T-cell (primary cell): Measurements from ENCODE around the gene MYO16. TPM values are rescaled to one million over a fixed set of nuclear protein-coding genes. Genes with fewer than 3 reads are reported as not detected.

ENCODE experiments used
- ATAC-seq, 4 experiments: fragments of 200-7000 bp in 3 of 4; fragments of 150-1000 bp in 1 of 4; cut with Tn5 transposase; replicated peaks in 1 of 4; 1 replicate in 3 of 4; 2 replicates in 1 of 4; pipeline ENCODE4 v1.10.0; 2021; ENCODE audit warnings: moderate library complexity in 3 of 4, mild to moderate bottlenecking in 2 of 4, moderate number of reproducible peaks in 1 of 4
- CTCF ChIA-PET, 2 donors: fragments of 300-600 bp; sonication (Branson Sonifier 250); formaldehyde crosslinking; loops; one replicate each; lab custom pipeline; 2022; ENCODE audit warnings: antibody characterized with exemption in 2 of 2; lab: Charles Lee
- POLR2A ChIA-PET, 2 donors: fragments of 300-600 bp; sonication (Branson Sonifier 250); formaldehyde crosslinking; loops; one replicate each; lab custom pipeline; 2022; ENCODE audit warnings: antibody characterized with exemption in 2 of 2; lab: Charles Lee
- DNase-seq, 35 experiments: peaks; one replicate each; pipeline versions ENCODE4 v3.0.0 to v3.0.0-alpha.2; 2013 to 2023
- H3K27ac ChIP-seq: one replicate; pipeline ENCODE4 v1.5.1; 2013; ENCODE audit warnings: low read length
- H3K27me3 ChIP-seq, 2 experiments: replicated peaks in 1 of 2; 1 replicate in 1 of 2; 2 replicates in 1 of 2; pipeline versions ENCODE4 v1.6.1 to v1.7.0; 2013; ENCODE audit warnings: low read length in 1 of 2, mixed read lengths in 1 of 2; ENCODE audit not compliant: control insufficient read depth in 2 of 2, insufficient read depth in 2 of 2; ENCODE audit errors: extremely low read depth in 1 of 2
- H3K36me3 ChIP-seq, 2 donors: 1 replicate in 1 of 2; 2 replicates in 1 of 2; pipeline versions ENCODE4 v1.6.1 to v1.7.0; 2013; ENCODE audit warnings: low read length in 1 of 2; ENCODE audit not compliant: control insufficient read depth in 2 of 2, insufficient read depth in 1 of 2; ENCODE audit errors: extremely low read depth in 1 of 2
- H3K4me1 ChIP-seq, 2 experiments: 1 replicate in 1 of 2; 2 replicates in 1 of 2; pipeline versions ENCODE4 v1.6.1 to v1.7.0; 2013; ENCODE audit warnings: low read length in 2 of 2, mixed read lengths in 1 of 2; ENCODE audit not compliant: insufficient read depth in 2 of 2, control insufficient read depth in 1 of 2; ENCODE audit errors: extremely low read depth in 1 of 2
- H3K4me3 ChIP-seq, 2 donors: 1 replicate in 1 of 2; 2 replicates in 1 of 2; pipeline versions ENCODE4 v1.5.1 to v1.7.0; 2013; ENCODE audit warnings: mild to moderate bottlenecking in 2 of 2, low read length in 1 of 2, moderate library complexity in 1 of 2; ENCODE audit not compliant: control insufficient read depth in 1 of 2; ENCODE audit errors: extremely low read depth in 1 of 2
- H3K9me3 ChIP-seq: 2 replicates; pipeline ENCODE4 v1.7.0; 2013
- H3K27ac Mint-ChIP-seq, 2 donors: one replicate each; pipeline ENCODE4 v1.8.0; 2020 to 2021; ENCODE audit warnings: mild to moderate bottlenecking in 2 of 2, mixed read lengths in 2 of 2
- H3K27me3 Mint-ChIP-seq, 2 donors: one replicate each; pipeline ENCODE4 v1.8.0; 2021 to 2022; ENCODE audit warnings: mixed read lengths in 2 of 2
- H3K36me3 Mint-ChIP-seq: one replicate; pipeline ENCODE4 v1.8.0; 2021; ENCODE audit warnings: mixed read lengths
- H3K4me1 Mint-ChIP-seq, 3 donors: one replicate each; pipeline ENCODE4 v1.8.0; 2020 to 2022; ENCODE audit warnings: mixed read lengths in 3 of 3, mild to moderate bottlenecking in 1 of 3
- H3K4me3 Mint-ChIP-seq, 3 donors: one replicate each; pipeline ENCODE4 v1.8.0; 2020 to 2022; ENCODE audit warnings: mild to moderate bottlenecking in 3 of 3, mixed read lengths in 3 of 3, moderate library complexity in 3 of 3
- H3K9me3 Mint-ChIP-seq, 3 donors: one replicate each; pipeline ENCODE4 v1.8.0; 2020 to 2022; ENCODE audit warnings: mixed read lengths in 3 of 3
- WGBS: methylation state at CpG from one replicate; pipeline ENCODE4 v1.1.5; 2013; ENCODE audit warnings: missing lambda C conversion rate; ENCODE audit not compliant: insufficient coverage; 5-methylcytosine and 5-hydroxymethylcytosine counted together
- total RNA-seq, 35 experiments: library from RNA in 6 of 35; stranded (reverse) in 6 of 35; fragments of 120-200 nt in 1 of 35; gene quantifications; one replicate each; pipeline versions ENCODE4 v1.2.1 to v1.2.4 and lab custom pipeline; 2013 to 2026

The MYO16 gene
- total RNA-seq, 5 donors from 2014 or later (not counting 1 experiment from before 2014, with no cell fraction given), result 0.20 to 2.0 (median 1.1) TPM

DNA sequence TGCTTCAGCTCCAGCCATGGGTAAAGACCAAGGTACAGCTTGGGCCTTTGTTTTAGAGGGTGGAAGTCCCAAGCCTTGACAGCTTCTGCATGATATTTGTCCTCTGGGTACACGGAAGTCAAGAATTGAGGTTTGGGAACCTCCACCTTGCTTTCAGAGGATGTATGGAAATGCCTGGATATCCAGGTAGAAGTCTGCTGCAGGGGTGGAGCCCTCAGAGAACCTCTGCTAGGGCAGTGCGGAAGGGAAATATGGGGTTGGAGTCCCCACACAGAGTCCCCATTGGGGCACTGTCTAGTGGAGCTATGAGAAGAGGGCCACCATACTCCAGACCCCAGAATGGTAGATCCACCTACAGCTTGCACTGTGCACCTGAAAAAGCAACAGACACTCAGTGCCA, 23.0 kb upstream of the MYO16 start:
- H3K27me3 ChIP-seq, result no peaks in the 10 kb centered on the region
- Mint-ChIP-seq H3K27ac (no peak overlapping the region), H3K9me3 (peaks cover 10 to 24% (median 17%) of the 10 kb centered on the region in 3 donors), H3K36me3 (peaks cover 3% of the 10 kb centered on the region), H3K4me3 (no peak overlapping the region), H3K4me1 (no peaks in the 10 kb centered on the region), H3K27me3 (no peaks in the 10 kb centered on the region)
- ATAC-seq (no peak), DNase-seq (no peak)
- H3K27ac ChIP-seq, result no peak overlapping the region
- WGBS, result no CpG with 5 or more reads among the region's 2 CpGs
- no peak overlapping the region for H3K4me3 ChIP-seq
- no peaks in the 10 kb centered on the region for H3K9me3 ChIP-seq
- CTCF ChIA-PET, result no interaction called here
- no peaks in the 10 kb centered on the region for H3K36me3 ChIP-seq
- POLR2A ChIA-PET, result no interaction called here
- H3K4me1 ChIP-seq, result no peaks in the 10 kb centered on the region

DNA sequence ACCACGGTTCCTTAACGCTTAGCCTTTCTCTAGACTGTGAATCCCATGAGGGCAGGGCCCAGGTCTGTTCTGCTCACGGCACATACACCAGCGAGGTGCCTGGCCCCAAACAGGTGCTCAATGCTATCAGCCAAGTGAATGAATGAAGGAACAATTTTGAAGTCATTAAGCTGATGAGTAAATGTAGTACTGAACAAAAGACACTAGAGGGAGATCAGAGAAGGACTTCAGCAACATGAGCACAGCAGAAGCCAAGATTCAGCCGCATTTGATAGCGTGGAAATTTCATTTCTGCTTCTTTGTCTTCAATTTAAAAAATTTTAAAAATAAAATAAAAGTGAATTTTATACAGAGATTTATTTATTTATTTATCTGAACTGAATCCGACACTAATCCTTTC, 20.1 kb upstream of the MYO16 start:
- POLR2A ChIA-PET, result no interaction called here
- no peaks in the 10 kb centered on the region for H3K36me3 Mint-ChIP-seq
- H3K9me3 Mint-ChIP-seq, result peaks cover 9 to 15% (median 10%) of the 10 kb centered on the region in 3 donors
- DNase-seq, result no peak
- H3K4me3 ChIP-seq, result no peak overlapping the region
- WGBS, result 77% methylated on average over 3 of the region's 7 CpGs
- H3K9me3 ChIP-seq, result no peaks in the 10 kb centered on the region
- H3K27ac Mint-ChIP-seq, result no peak overlapping the region
- no peaks in the 10 kb centered on the region for H3K36me3 ChIP-seq
- H3K4me1 ChIP-seq, result no peaks in the 10 kb centered on the region
- CTCF ChIA-PET, result no interaction called here
- ATAC-seq, result no peak
- H3K27me3 ChIP-seq, result no peaks in the 10 kb centered on the region
- no peak overlapping the region for H3K4me3 Mint-ChIP-seq
- no peaks in the 10 kb centered on the region for H3K4me1 Mint-ChIP-seq
- no peak overlapping the region for H3K27ac ChIP-seq
- no peaks in the 10 kb centered on the region for H3K27me3 Mint-ChIP-seq

DNA sequence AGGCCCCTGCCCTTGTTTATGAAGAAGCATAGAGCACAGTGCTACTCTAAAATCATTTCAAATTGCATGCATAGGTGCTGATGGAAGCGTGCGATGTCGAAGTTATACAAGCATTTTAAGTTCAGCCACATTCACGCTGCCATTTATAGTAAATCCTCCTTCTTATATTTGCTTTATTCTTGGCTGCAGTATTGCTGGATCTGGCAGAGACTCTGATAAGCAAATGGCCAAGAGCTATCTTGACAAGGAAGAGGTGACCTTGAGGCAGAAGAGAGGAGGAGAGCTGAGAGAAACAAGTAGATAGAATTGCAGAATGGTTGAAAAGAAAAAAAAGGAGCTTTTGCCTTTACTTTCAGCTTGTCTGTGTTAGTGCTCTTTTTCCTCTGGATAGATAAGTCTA, 18.9 kb upstream of the MYO16 start:
- H3K36me3 Mint-ChIP-seq, result no peaks in the 10 kb centered on the region
- no peaks in the 10 kb centered on the region for H3K27me3 ChIP-seq
- ChIA-PET POLR2A (no interaction called here), CTCF (interaction anchor here in 1 of 2 donors (0.6 kb wide), 1 partner anchor 15 kb away, joined by 8 read pairs; no protein-coding TSS in a partner anchor)
- H3K4me3 ChIP-seq, result no peak overlapping the region
- H3K4me1 Mint-ChIP-seq, result no peaks in the 10 kb centered on the region
- H3K36me3 ChIP-seq, result no peaks in the 10 kb centered on the region
- H3K27me3 Mint-ChIP-seq, result no peaks in the 10 kb centered on the region
- no CpG with 5 or more reads among the region's 4 CpGs for WGBS
- no peak overlapping the region for H3K4me3 Mint-ChIP-seq
- H3K4me1 ChIP-seq, result no peaks in the 10 kb centered on the region
- peaks cover 7 to 14% (median 10%) of the 10 kb centered on the region in 3 donors for H3K9me3 Mint-ChIP-seq
- ATAC-seq, result no peak
- DNase-seq, result no peak
- no peaks in the 10 kb centered on the region for H3K9me3 ChIP-seq
- H3K27ac Mint-ChIP-seq, result no peak overlapping the region
- H3K27ac ChIP-seq, result no peak overlapping the region

DNA sequence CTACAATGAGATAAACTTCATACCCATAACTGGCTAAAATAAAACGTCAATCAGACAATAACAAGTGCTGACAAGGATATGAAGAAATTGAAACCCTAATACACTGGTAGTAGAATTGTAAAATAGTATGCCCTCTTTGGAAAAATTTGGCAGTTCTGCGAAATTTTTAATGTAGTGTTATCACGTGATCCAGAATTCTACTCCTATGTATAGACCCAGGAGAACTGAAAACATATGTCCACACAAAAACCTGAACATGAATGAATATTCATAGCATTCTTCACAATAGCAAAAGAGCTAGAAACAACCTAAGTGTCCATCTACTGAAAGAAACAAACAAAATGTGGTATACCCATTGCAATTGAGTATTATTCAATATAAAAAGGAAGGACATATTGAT, 14.2 kb upstream of the MYO16 start:
- ChIA-PET POLR2A (no interaction called here), CTCF (no interaction called here)
- H3K36me3 Mint-ChIP-seq, result no peaks in the 10 kb centered on the region
- no peak for DNase-seq
- H3K4me1 Mint-ChIP-seq, result no peaks in the 10 kb centered on the region
- H3K9me3 ChIP-seq, result no peaks in the 10 kb centered on the region
- no peak overlapping the region for H3K27ac Mint-ChIP-seq
- no peak overlapping the region for H3K27ac ChIP-seq
- no peaks in the 10 kb centered on the region for H3K27me3 ChIP-seq
- no peaks in the 10 kb centered on the region for H3K9me3 Mint-ChIP-seq
- H3K36me3 ChIP-seq, result no peaks in the 10 kb centered on the region
- H3K4me1 ChIP-seq, result no peaks in the 10 kb centered on the region
- H3K4me3 Mint-ChIP-seq, result no peak overlapping the region
- ATAC-seq, result no peak
- H3K4me3 ChIP-seq, result no peak overlapping the region
- no peaks in the 10 kb centered on the region for H3K27me3 Mint-ChIP-seq
- WGBS, result no CpG with 5 or more reads among the region's 3 CpGs

DNA sequence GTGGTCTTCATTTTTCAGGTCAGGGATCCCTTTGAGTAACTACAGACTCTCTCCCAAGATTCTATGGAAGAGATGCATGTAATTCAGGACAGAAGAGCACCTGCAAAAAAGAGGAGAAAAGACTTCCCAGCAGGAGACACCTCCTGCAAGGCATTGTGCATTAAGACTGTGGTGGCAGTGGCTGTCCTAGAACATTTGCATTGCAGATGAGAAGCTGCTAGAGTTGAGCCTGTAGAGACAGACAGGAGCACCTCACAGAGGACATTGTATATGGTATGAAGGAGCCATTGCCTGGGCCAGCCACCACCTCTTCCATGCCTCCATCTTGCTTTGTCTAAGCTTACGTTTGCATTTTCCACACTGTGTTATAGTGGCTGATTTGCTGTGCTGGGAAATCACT, 11.2 kb upstream of the MYO16 start:
- ChIA-PET CTCF (no interaction called here), POLR2A (no interaction called here)
- H3K4me3 Mint-ChIP-seq, result no peak overlapping the region
- ATAC-seq (no peak), DNase-seq (no peak)
- no peaks in the 10 kb centered on the region for H3K36me3 Mint-ChIP-seq
- H3K4me1 Mint-ChIP-seq, result no peaks in the 10 kb centered on the region
- no peaks in the 10 kb centered on the region for H3K9me3 Mint-ChIP-seq
- H3K27ac Mint-ChIP-seq, result no peak overlapping the region
- Histone ChIP-seq H3K4me1 (no peaks in the 10 kb centered on the region), H3K4me3 (no peak overlapping the region), H3K36me3 (no peaks in the 10 kb centered on the region), H3K27me3 (no peaks in the 10 kb centered on the region), H3K9me3 (no peaks in the 10 kb centered on the region), H3K27ac (no peak overlapping the region)
- no CpG with 5 or more reads among the region's 1 CpG for WGBS
- H3K27me3 Mint-ChIP-seq, result peaks cover 0 to 5% of the 10 kb centered on the region in 2 donors

DNA sequence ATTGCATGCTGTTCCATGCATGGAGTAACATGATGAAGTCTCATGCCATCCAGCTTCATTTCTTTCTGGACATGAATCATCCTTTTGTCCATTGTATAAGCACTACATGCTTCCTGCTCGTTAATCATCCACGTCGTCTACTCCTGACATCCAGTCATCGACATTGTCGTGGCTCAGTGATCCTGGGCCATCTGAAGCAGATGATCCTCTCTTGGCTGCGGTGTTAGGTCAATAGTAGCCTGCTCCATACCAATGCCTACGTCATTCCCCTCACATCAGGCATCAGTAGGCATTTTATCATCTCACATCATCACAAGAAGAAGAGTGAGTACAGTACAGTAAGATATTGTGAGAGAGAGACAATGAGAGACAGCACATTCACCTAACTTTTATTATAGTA, 7.9 kb upstream of the MYO16 start:
- Mint-ChIP-seq H3K4me3 (no peak overlapping the region), H3K4me1 (no peaks in the 10 kb centered on the region), H3K9me3 (peaks cover 0 to 8% (median 6%) of the 10 kb centered on the region in 3 donors), H3K27ac (no peak overlapping the region), H3K36me3 (no peaks in the 10 kb centered on the region), H3K27me3 (peaks cover 0 to 5% of the 10 kb centered on the region in 2 donors)
- no peaks in the 10 kb centered on the region for H3K4me1 ChIP-seq
- no peaks in the 10 kb centered on the region for H3K36me3 ChIP-seq
- DNase-seq (no peak), ATAC-seq (no peak)
- POLR2A ChIA-PET, result no interaction called here
- CTCF ChIA-PET, result no interaction called here
- no peaks in the 10 kb centered on the region for H3K27me3 ChIP-seq
- WGBS, result 71% methylated on average over 3 of the region's 7 CpGs
- no peak overlapping the region for H3K27ac ChIP-seq
- H3K4me3 ChIP-seq, result no peak overlapping the region
- H3K9me3 ChIP-seq, result no peaks in the 10 kb centered on the region

DNA sequence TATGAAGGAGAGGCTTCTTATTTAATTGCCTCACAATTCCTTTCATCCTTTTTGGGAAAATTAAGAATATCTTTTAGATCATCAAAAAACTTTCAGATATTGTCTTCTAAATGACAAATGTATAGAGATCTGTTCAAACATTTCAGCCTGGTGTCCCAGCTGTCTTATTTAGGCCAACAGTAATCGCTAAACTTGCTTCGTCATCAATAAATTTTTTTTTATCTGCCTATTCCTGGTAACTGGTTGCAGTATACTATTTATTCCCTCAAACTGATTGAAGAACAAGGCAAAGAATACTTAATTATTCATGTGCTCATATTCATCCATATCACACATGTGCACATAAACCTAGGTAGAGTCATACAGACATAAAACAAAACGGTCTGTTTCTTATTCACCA, 5.3 kb upstream of the MYO16 start:
- ChIA-PET POLR2A (no interaction called here), CTCF (no interaction called here)
- H3K9me3 ChIP-seq, result no peaks in the 10 kb centered on the region
- no peaks in the 10 kb centered on the region for H3K36me3 ChIP-seq
- H3K4me1 ChIP-seq, result no peaks in the 10 kb centered on the region
- WGBS, result 80% methylated on average over 3 of the region's 3 CpGs
- Mint-ChIP-seq H3K36me3 (no peaks in the 10 kb centered on the region), H3K27me3 (peaks cover 0 to 12% of the 10 kb centered on the region in 2 donors), H3K27ac (no peak overlapping the region), H3K4me3 (no peak overlapping the region), H3K9me3 (peaks cover 0 to 8% (median 6%) of the 10 kb centered on the region in 3 donors), H3K4me1 (no peaks in the 10 kb centered on the region)
- DNase-seq (no peak), ATAC-seq (no peak)
- no peaks in the 10 kb centered on the region for H3K27me3 ChIP-seq
- no peak overlapping the region for H3K27ac ChIP-seq
- H3K4me3 ChIP-seq, result no peak overlapping the region
